ENCODE measurements around the gene MFF. TPM values are rescaled to one million over a fixed set of nuclear protein-coding genes. Genes with fewer than 3 reads are reported as not detected.
A peak's percentile ranks its signal among the peaks of the same experiment; 100 is the strongest.
"Not testable (repeated sequence)": the region's sequence is repeated elsewhere in the genome, so short reads cannot be mapped to it uniquely, and the experiment has no call there.

MFF gene
- total RNA-seq, 1 donor from 2014 or later: 65.8 TPM

DNA sequence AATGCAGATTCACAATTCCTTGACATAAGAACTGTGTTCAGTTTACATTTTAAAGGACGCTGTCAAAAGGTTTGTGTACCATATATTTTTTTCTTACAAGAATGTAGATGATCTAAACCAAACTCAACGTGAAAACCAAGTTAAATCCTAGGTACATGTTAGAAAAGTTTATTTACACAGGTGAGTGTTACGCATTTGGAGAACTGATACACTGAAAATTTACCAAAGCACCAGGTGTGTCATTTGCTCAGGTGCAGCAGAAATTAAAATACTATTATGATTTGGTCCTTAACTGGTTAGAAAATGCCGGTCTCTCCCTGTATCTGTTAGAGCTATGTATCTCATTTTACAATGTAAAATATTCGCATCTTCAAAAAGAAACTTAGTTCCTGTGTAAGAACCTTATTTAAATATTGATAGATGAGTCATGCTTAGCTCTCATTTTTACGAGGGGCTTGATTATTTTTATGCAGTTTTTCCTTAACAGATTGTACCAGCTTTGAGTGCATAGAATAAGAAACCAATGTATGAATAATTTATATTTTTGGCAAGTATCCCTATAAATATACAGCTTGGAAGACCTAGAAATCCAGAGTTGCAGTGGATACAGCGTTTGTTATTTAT is 25.1 kb downstream of the MFF start:
- Histone ChIP-seq H3K9me3 (ENCODE audit: control insufficient read depth in 3 of 3, low read length in 3 of 3) (no peaks in the 10 kb centered on the region), H3K4me3 (ENCODE audit: low read length in 3 of 3) (no peak overlapping the region), H3K4me1 (ENCODE audit: control insufficient read depth in 3 of 3, insufficient read depth in 3 of 3, low read length in 3 of 3) (no peaks in the 10 kb centered on the region), H3K9ac (ENCODE audit: low read depth in 1 of 3, low read length in 3 of 3) (no peak overlapping the region), H3K36me3 (ENCODE audit: control insufficient read depth in 3 of 3, insufficient read depth in 3 of 3, low read length in 3 of 3) (peaks cover 0 to 8% (median 7%) of the 10 kb centered on the region in 3 donors), H3K27me3 (ENCODE audit: control insufficient read depth in 3 of 3, insufficient read depth in 3 of 3, low read length in 3 of 3) (no peaks in the 10 kb centered on the region), H3K27ac (ENCODE audit: low read depth, low read length) (no peak overlapping the region)

DNA sequence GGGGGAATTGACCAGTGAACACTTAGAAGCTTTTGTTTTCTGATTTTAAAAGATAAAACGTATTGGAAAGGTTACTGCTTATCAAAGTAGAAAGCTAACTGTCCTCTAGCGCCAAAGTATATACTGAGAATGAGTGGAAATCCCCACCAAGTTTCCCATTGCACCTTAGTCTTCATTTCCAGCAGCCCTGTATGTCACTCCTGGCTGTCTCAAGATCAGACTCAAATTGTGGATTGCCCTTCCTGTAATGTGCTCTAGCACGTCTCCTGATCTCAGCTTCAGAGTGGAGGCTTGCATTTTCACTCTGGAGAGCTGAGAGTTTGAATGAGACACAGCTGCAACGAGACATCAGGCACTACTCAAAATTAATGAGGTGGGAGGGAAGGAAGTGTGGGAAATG is 26.6 kb downstream of the MFF start:
- no peaks in the 10 kb centered on the region for H3K9me3 ChIP-seq (ENCODE audit: control insufficient read depth in 3 of 3, low read length in 3 of 3)
- peaks cover 3 to 20% (median 16%) of the 10 kb centered on the region in 3 donors for H3K36me3 ChIP-seq (ENCODE audit: control insufficient read depth in 3 of 3, insufficient read depth in 3 of 3, low read length in 3 of 3)
- no peak overlapping the region for H3K27ac ChIP-seq (ENCODE audit: low read depth, low read length)
- no peaks in the 10 kb centered on the region for H3K27me3 ChIP-seq (ENCODE audit: control insufficient read depth in 3 of 3, insufficient read depth in 3 of 3, low read length in 3 of 3)
- no peak overlapping the region for H3K4me3 ChIP-seq (ENCODE audit: low read length in 3 of 3)
- no peaks in the 10 kb centered on the region for H3K4me1 ChIP-seq (ENCODE audit: control insufficient read depth in 3 of 3, insufficient read depth in 3 of 3, low read length in 3 of 3)
- H3K9ac ChIP-seq (ENCODE audit: low read depth in 1 of 3, low read length in 3 of 3): no peak overlapping the region

DNA sequence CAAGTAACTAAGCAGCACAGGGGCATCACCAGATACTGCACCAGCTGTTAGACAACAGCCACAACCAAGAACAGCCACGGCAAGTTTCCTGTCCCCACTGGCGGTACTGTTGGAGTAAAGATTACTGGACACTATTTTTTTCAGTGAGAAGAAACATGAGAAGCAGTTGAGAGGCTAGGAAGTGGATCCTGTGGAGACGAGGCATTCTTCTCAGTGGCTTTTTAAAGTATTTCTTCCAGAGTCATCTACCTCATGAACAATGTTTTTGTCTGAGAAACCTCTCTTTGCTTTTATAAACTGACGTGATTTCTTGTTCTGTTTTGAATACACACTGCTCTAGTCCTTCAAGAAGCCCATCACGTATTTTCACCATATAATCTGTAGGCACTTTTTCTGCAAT is 35.3 kb downstream of the MFF start:
- H3K4me1 ChIP-seq (ENCODE audit: control insufficient read depth in 3 of 3, insufficient read depth in 3 of 3, low read length in 3 of 3): no peaks in the 10 kb centered on the region
- no peaks in the 10 kb centered on the region for H3K9me3 ChIP-seq (ENCODE audit: control insufficient read depth in 3 of 3, low read length in 3 of 3)
- peaks cover 14 to 31% (median 24%) of the 10 kb centered on the region in 3 donors for H3K36me3 ChIP-seq (ENCODE audit: control insufficient read depth in 3 of 3, insufficient read depth in 3 of 3, low read length in 3 of 3)
- H3K4me3 ChIP-seq (ENCODE audit: low read length in 3 of 3): no peak overlapping the region
- no peaks in the 10 kb centered on the region for H3K27me3 ChIP-seq (ENCODE audit: control insufficient read depth in 3 of 3, insufficient read depth in 3 of 3, low read length in 3 of 3)
- no peak overlapping the region for H3K9ac ChIP-seq (ENCODE audit: low read depth in 1 of 3, low read length in 3 of 3)
- no peak overlapping the region for H3K27ac ChIP-seq (ENCODE audit: low read depth, low read length)

DNA sequence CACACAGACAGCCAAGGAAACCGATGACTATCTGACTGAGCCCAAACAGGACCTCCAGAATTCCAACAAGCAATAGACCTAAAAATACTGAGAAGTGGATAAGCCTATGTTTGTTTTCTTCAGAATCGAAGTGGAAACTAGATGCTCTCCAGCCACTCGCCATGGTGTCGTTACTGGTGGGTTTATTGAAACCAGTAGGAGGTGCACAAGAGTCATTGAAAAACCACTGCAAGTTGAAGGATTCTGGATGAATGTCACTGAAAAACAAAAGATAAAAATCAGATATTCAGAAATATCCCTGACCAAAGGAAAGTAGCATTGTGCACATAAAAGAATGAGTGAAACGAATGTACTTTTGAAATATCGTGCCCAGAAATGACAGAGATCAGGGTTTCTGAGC is 38.7 kb downstream of the MFF start:
- H3K27me3 ChIP-seq (ENCODE audit: control insufficient read depth in 3 of 3, insufficient read depth in 3 of 3, low read length in 3 of 3): no peaks in the 10 kb centered on the region
- H3K36me3 ChIP-seq (ENCODE audit: control insufficient read depth in 3 of 3, insufficient read depth in 3 of 3, low read length in 3 of 3): peaks cover 0 to 9% (median 2%) of the 10 kb centered on the region in 3 donors
- H3K9ac ChIP-seq (ENCODE audit: low read depth in 1 of 3, low read length in 3 of 3): no peak overlapping the region
- H3K4me3 ChIP-seq (ENCODE audit: low read length in 3 of 3): no peak overlapping the region
- H3K9me3 ChIP-seq (ENCODE audit: control insufficient read depth in 3 of 3, low read length in 3 of 3): no peaks in the 10 kb centered on the region
- no peak overlapping the region for H3K27ac ChIP-seq (ENCODE audit: low read depth, low read length)
- H3K4me1 ChIP-seq (ENCODE audit: control insufficient read depth in 3 of 3, insufficient read depth in 3 of 3, low read length in 3 of 3): peaks cover 0 to 4% (median 3%) of the 10 kb centered on the region in 3 donors

DNA sequence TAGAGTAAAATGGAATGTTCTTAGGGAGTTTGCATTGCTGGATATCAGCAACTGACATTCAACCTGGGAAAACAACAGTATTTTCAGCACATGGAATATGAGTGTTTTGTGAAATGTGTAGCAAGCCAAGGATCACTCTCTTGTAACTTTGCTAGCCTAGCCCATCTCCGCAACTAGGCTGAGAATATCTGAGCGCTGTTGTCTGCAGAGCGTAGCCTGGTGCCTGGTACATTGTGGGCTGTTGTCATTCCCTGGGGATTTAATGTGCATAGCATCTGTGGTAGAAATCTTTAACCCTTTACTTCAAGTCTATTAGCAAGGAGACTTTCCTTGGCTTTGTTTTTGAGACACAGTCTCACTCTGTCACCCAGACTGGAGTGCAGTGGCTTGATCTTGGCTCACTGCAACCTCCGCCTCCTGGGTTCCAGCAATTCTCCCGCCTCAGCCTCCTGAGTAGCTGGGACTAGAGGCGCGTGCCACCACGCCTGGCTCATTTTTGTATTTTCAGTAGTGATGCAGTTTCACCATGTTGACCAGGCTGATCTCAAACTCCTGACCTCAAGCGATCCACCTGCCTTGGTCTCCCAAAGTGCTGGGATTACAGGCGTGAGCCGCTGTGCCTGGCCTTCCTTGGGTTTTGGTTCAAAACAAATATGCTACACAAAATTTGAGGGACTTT is 39.7 kb downstream of the MFF start:
- not testable (repeated sequence) for H3K27ac ChIP-seq (ENCODE audit: low read depth, low read length); H3K9me3 ChIP-seq (ENCODE audit: control insufficient read depth in 3 of 3, low read length in 3 of 3); H3K9ac ChIP-seq (ENCODE audit: low read depth in 1 of 3, low read length in 3 of 3); H3K36me3 ChIP-seq (ENCODE audit: control insufficient read depth in 3 of 3, insufficient read depth in 3 of 3, low read length in 3 of 3); H3K27me3 ChIP-seq (ENCODE audit: control insufficient read depth in 3 of 3, insufficient read depth in 3 of 3, low read length in 3 of 3); H3K4me3 ChIP-seq (ENCODE audit: low read length in 3 of 3); H3K4me1 ChIP-seq (ENCODE audit: control insufficient read depth in 3 of 3, insufficient read depth in 3 of 3, low read length in 3 of 3)

DNA sequence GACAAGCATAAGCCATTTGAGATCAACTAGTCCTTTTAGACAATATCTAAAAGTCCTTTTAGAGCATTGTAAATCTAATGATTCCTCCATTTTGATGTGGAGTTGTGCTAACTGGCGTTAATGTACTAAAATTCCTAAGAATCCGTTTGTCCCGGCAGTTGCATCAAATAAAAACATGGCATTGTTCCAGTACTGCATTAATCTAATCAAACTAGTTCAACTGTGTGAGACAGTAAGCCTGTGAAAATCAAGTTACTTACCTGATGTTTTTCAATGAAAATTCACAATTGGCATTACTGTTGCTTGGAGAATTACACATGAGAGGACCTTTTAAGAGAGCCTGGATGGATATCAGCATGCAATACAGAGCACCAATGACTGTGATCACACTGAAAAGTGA is 40.8 kb downstream of the MFF start:
- Histone ChIP-seq H3K4me1 (ENCODE audit: control insufficient read depth in 3 of 3, insufficient read depth in 3 of 3, low read length in 3 of 3) (peaks cover 0 to 4% (median 3%) of the 10 kb centered on the region in 3 donors), H3K4me3 (ENCODE audit: low read length in 3 of 3) (no peak overlapping the region), H3K27me3 (ENCODE audit: control insufficient read depth in 3 of 3, insufficient read depth in 3 of 3, low read length in 3 of 3) (no peaks in the 10 kb centered on the region), H3K9me3 (ENCODE audit: control insufficient read depth in 3 of 3, low read length in 3 of 3) (no peaks in the 10 kb centered on the region), H3K36me3 (ENCODE audit: control insufficient read depth in 3 of 3, insufficient read depth in 3 of 3, low read length in 3 of 3) (peaks cover 0 to 1% (median 0%) of the 10 kb centered on the region in 3 donors), H3K9ac (ENCODE audit: low read depth in 1 of 3, low read length in 3 of 3) (no peak overlapping the region), H3K27ac (ENCODE audit: low read depth, low read length) (no peak overlapping the region)

DNA sequence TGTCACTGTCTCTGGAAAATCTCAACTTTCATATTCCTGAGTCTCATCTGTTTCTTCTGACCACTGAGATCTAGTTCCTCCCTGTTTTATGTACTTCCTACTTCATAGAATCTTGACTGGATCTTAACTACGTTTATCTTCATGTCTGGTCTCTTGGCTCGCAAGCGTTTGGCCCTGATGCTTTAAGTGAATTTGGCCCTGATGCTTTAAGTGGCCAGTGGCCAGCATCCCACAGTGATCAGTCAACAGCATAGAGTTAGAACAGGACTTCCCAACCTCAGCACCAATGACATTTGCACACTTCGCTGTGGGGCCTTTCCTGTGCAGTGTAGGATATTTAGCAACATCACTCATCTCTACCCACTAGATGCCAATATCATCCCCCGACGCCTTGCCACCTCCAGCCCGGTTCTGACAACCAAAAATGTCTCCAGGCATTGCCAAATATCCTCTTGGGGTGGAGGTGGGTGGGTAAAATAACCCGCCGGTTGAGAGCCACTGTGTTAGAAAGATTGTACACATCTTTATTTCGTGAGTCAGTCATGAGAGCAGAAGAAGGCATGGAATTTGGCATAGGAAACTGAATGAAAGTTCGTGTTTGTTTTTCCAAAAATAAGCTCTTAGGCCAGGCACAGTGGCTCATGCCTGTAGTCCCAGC is 41.8 kb downstream of the MFF start:
- Histone ChIP-seq H3K4me1 (ENCODE audit: control insufficient read depth in 3 of 3, insufficient read depth in 3 of 3, low read length in 3 of 3) (peaks cover 0 to 4% (median 3%) of the 10 kb centered on the region in 3 donors), H3K9ac (ENCODE audit: low read depth in 1 of 3, low read length in 3 of 3) (no peak overlapping the region), H3K9me3 (ENCODE audit: control insufficient read depth in 3 of 3, low read length in 3 of 3) (no peaks in the 10 kb centered on the region), H3K4me3 (ENCODE audit: low read length in 3 of 3) (no peak overlapping the region), H3K36me3 (ENCODE audit: control insufficient read depth in 3 of 3, insufficient read depth in 3 of 3, low read length in 3 of 3) (no peaks in the 10 kb centered on the region), H3K27me3 (ENCODE audit: control insufficient read depth in 3 of 3, insufficient read depth in 3 of 3, low read length in 3 of 3) (no peaks in the 10 kb centered on the region), H3K27ac (ENCODE audit: low read depth, low read length) (no peak overlapping the region)

DNA sequence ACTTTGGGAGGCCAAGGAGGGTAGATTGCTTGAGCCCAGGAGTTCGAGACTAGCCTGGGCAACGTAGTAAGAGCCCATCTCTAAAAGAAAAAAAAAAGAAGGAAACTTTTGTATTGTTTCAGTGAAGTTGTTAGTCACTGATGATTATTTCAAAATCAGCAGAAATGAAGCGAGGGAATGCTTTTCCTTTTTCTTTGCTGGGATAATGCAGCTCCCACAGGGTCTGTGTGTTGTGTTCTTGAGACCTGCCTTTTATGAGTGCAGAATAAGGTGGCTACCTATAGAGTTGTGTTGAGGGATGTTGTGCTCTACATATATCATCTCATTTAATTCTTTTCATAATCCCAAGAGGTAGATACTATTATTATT is 42.4 kb downstream of the MFF start:
- Histone ChIP-seq H3K4me1 (ENCODE audit: control insufficient read depth in 3 of 3, insufficient read depth in 3 of 3, low read length in 3 of 3) (peaks cover 0 to 4% (median 3%) of the 10 kb centered on the region in 3 donors), H3K9me3 (ENCODE audit: control insufficient read depth in 3 of 3, low read length in 3 of 3) (no peaks in the 10 kb centered on the region), H3K4me3 (ENCODE audit: low read length in 3 of 3) (no peak overlapping the region), H3K27me3 (ENCODE audit: control insufficient read depth in 3 of 3, insufficient read depth in 3 of 3, low read length in 3 of 3) (no peaks in the 10 kb centered on the region), H3K36me3 (ENCODE audit: control insufficient read depth in 3 of 3, insufficient read depth in 3 of 3, low read length in 3 of 3) (no peaks in the 10 kb centered on the region), H3K27ac (ENCODE audit: low read depth, low read length) (no peak overlapping the region), H3K9ac (ENCODE audit: low read depth in 1 of 3, low read length in 3 of 3) (no peak overlapping the region)

DNA sequence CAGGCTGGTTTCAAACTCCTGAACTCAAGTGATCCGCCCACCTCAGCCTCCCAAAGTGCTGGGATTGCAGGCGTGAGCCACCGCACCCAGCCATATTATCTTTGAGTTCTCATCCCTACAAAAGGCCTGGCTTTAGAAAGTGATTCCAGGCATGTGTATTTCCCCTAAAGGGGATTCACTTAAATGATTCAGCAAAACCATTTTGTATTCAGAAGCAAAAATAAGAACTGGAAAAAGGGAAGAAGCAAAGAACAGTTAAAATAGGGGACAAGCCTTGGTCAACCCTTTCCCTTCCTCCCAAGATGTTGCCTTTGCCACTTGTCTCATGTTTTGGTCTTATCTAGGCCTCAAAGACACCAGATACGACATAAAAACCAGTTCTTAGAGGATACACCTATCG is 43.5 kb downstream of the MFF start:
- Histone ChIP-seq H3K27ac (ENCODE audit: low read depth, low read length) (no peak overlapping the region), H3K4me3 (ENCODE audit: low read length in 3 of 3) (no peak overlapping the region), H3K36me3 (ENCODE audit: control insufficient read depth in 3 of 3, insufficient read depth in 3 of 3, low read length in 3 of 3) (no peaks in the 10 kb centered on the region), H3K27me3 (ENCODE audit: control insufficient read depth in 3 of 3, insufficient read depth in 3 of 3, low read length in 3 of 3) (no peaks in the 10 kb centered on the region), H3K9me3 (ENCODE audit: control insufficient read depth in 3 of 3, low read length in 3 of 3) (no peaks in the 10 kb centered on the region), H3K4me1 (ENCODE audit: control insufficient read depth in 3 of 3, insufficient read depth in 3 of 3, low read length in 3 of 3) (peaks cover 0 to 4% (median 3%) of the 10 kb centered on the region in 3 donors), H3K9ac (ENCODE audit: low read depth in 1 of 3, low read length in 3 of 3) (no peak overlapping the region)

DNA sequence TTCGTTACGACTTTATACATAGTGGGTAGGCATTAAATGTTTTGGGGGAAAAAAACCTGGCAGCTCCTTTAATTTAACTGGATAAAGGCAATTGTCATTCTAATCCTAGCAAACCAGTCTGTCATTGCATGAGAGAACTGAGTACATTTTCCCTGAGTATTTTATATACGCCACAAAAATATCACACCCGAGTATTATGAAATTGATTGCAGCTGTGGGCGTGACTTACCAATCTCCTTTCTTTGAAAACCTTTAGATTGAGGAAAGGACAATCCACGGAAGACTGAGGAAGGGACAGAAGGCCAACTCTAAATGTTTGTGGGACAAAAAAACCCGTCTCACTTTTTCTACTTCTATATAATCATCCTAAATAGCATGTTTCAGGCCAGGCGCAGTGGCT is 45.0 kb downstream of the MFF start:
- H3K4me3 ChIP-seq (ENCODE audit: low read length in 3 of 3): no peak overlapping the region
- no peaks in the 10 kb centered on the region for H3K36me3 ChIP-seq (ENCODE audit: control insufficient read depth in 3 of 3, insufficient read depth in 3 of 3, low read length in 3 of 3)
- H3K9ac ChIP-seq (ENCODE audit: low read depth in 1 of 3, low read length in 3 of 3): no peak overlapping the region
- H3K4me1 ChIP-seq (ENCODE audit: control insufficient read depth in 3 of 3, insufficient read depth in 3 of 3, low read length in 3 of 3): peaks cover 0 to 4% (median 3%) of the 10 kb centered on the region in 3 donors
- no peaks in the 10 kb centered on the region for H3K27me3 ChIP-seq (ENCODE audit: control insufficient read depth in 3 of 3, insufficient read depth in 3 of 3, low read length in 3 of 3)
- H3K9me3 ChIP-seq (ENCODE audit: control insufficient read depth in 3 of 3, low read length in 3 of 3): no peaks in the 10 kb centered on the region
- H3K27ac ChIP-seq (ENCODE audit: low read depth, low read length): peak overlapping the region; percentile 43

All from skeletal muscle tissue (tissue), 4 donors.